Right lobe of liver (tissue), 6 donors: ENCODE results near the gene TMEM50B. TPM values are rescaled to one million over a fixed set of nuclear protein-coding genes. Genes with fewer than 3 reads are reported as not detected.

Experiments
- ATAC-seq, 4 donors: fragments of 200-7000 bp; cut with Tn5 transposase; one replicate each; pipeline ENCODE4 v1.9.1; 2020; ENCODE audit warnings: mild to moderate bottlenecking in 4 of 4, moderate library complexity in 4 of 4
- DNase-seq, 3 donors: peaks; one replicate each; pipeline ENCODE4 v3.0.0-alpha.2; 2020
- H3K27ac ChIP-seq, 3 donors: fragments of 200-600 bp; one replicate each; pipeline ENCODE4 v1.8.0; 2022
- H3K27me3 ChIP-seq, 2 donors: fragments of 200-600 bp; one replicate each; pipeline ENCODE4 v1.8.0; 2022
- H3K36me3 ChIP-seq, 4 donors: fragments of 200-600 bp; sonication (generic) in 1 of 4; one replicate each; pipeline versions ENCODE4 v1.5.1 to v1.8.0; 2017 to 2022; ENCODE audit warnings: control low read depth in 1 of 4
- H3K4me1 ChIP-seq, 4 donors: fragments of 200-600 bp; sonication (generic) in 1 of 4; one replicate each; pipeline versions ENCODE4 v1.5.1 to v1.8.0; 2017 to 2022; ENCODE audit warnings: control low read depth in 1 of 4
- H3K4me3 ChIP-seq, 3 donors: fragments of 200-600 bp; one replicate each; pipeline ENCODE4 v1.8.0; 2022
- H3K9me3 ChIP-seq, 4 donors: fragments of 200-600 bp; sonication (generic) in 1 of 4; one replicate each; pipeline versions ENCODE4 v1.5.1 to v1.8.0; 2017 to 2022; ENCODE audit warnings: control low read depth in 1 of 4
- POLR2A ChIP-seq: fragments of 450-650 bp; IDR thresholded peaks from one replicate; pipeline ENCODE4 v1.6.1; 2017; ENCODE audit warnings: antibody characterized with exemption, mild to moderate bottlenecking
- WGBS: methylation state at CpG from one replicate; pipeline ENCODE4 v1.1.6; 2018; ENCODE audit warnings: low coverage, low lambda C conversion rate; ENCODE audit not compliant: insufficient coverage; ENCODE audit errors: missing lambda C conversion rate; 5-methylcytosine and 5-hydroxymethylcytosine counted together
- intact Hi-C, 2 donors: fragments of 100-400 bp; cut with DNase I; formaldehyde crosslinking; loops; one replicate each; pipeline versions ENCODE4 v1.11.2 to v1.14.1; 2022
- total RNA-seq, 6 experiments: library from RNA; depleted of rRNA in 2 of 6; stranded (reverse); fragments of >200 nt in 2 of 6; fragmentation: NEBNext Ultra II Directional in 3 of 6; extraction: Animal tissue kit (Norgen Biotek cat#: 25700) in 3 of 6; gene quantifications; one replicate each; pipeline versions ENCODE4 v1.1.0 to v1.2.4, GENCODE V29; 2016 to 2023
- TF ChIP-seq, protein P1 (sequence below), 4 donors: fragments of 200-600 bp in 3 of 4; fragments of 450-650 bp in 1 of 4; IDR thresholded peaks; one replicate each; pipeline versions ENCODE4 v1.5.1 to v1.8.0; 2016 to 2022; ENCODE audit warnings: antibody characterized with exemption in 4 of 4, mild to moderate bottlenecking in 2 of 4
- donor health status: DM: no; HTN: yes; CAD: no.
- donor health status: DM: no; HTN: no; CAD: no.
- donor health status: DM: no; HTN: no; CAD: no.
- donor health status: DM: no; HTN: yes; CAD: no.
- donor health status: DM: no; HTN: yes; CAD: no.

The TMEM50B gene
- total RNA-seq, 6 experiments from 2014 or later, result 13.0 to 35.4 (median 20.2) TPM

DNA sequence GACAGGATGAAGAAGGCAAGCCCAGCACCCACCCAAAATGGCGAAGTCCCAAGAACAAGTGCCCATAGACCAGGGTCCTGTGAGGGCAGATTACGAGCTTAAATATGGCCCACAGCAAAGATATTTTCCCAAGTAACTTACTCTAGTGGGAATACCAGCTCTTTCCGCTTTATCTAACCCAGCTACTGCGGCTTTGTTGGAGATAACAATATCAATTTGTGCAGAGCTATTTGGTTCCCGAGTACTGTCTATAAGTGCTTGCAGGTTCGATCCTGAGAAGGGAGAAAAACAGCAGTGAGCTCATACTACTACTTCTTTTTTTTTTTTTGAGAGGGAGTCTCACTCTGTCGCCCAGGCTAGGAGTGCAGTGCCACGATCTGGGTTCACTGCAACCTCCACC lies 26.1 kb upstream of the TMEM50B start:
- Histone ChIP-seq H3K27me3 (no peaks in the 10 kb centered on the region), H3K36me3 (peaks cover 0 to 57% (median 10%) of the 10 kb centered on the region in 4 donors), H3K27ac (no peak overlapping the region), H3K9me3 (no peaks in the 10 kb centered on the region), H3K4me3 (no peak overlapping the region), H3K4me1 (no peaks in the 10 kb centered on the region)
- intact Hi-C loops, result no loop called here
- DNase-seq, result no peak
- no peak for TF ChIP-seq POLR2A
- TF ChIP-seq, protein P1, sequence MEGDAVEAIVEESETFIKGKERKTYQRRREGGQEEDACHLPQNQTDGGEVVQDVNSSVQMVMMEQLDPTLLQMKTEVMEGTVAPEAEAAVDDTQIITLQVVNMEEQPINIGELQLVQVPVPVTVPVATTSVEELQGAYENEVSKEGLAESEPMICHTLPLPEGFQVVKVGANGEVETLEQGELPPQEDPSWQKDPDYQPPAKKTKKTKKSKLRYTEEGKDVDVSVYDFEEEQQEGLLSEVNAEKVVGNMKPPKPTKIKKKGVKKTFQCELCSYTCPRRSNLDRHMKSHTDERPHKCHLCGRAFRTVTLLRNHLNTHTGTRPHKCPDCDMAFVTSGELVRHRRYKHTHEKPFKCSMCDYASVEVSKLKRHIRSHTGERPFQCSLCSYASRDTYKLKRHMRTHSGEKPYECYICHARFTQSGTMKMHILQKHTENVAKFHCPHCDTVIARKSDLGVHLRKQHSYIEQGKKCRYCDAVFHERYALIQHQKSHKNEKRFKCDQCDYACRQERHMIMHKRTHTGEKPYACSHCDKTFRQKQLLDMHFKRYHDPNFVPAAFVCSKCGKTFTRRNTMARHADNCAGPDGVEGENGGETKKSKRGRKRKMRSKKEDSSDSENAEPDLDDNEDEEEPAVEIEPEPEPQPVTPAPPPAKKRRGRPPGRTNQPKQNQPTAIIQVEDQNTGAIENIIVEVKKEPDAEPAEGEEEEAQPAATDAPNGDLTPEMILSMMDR (IDR thresholded peaks at IDR 0.05), result no peak
- no peak for ATAC-seq
- WGBS, result 86% methylated on average over 4 of the region's 8 CpGs

DNA sequence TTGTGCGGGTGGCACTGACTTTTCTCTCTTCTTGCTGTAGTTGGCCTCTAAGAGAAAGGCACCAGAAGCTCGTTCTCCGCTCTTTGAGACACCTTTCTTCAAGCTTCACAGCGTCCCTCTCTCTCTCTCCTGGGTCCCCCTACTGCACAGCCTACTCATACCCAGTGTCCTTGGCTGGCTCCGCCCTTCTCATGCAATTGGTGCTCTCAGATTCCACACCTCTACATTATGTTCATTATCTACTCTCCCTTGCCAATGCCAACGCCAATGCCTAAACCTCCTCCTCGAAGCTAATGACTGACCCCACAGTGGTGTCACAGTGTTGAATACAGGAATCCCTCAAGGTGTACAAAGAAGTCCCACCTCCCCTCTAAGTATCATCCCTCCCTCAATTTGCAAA lies 16.6 kb upstream of the TMEM50B start:
- H3K4me1 ChIP-seq, result peaks cover 0 to 4% (median 0%) of the 10 kb centered on the region in 4 donors
- no peaks in the 10 kb centered on the region for H3K9me3 ChIP-seq
- TF ChIP-seq POLR2A, result no peak
- TF ChIP-seq, protein P1 (IDR thresholded peaks at IDR 0.05), result no peak
- DNase-seq, result no peak
- no peaks in the 10 kb centered on the region for H3K27me3 ChIP-seq
- 46% methylated on average over 5 of the region's 7 CpGs for WGBS
- H3K4me3 ChIP-seq, result no peak overlapping the region
- H3K27ac ChIP-seq, result no peak overlapping the region
- no peak for ATAC-seq
- intact Hi-C loops, result no loop called here
- no peaks in the 10 kb centered on the region for H3K36me3 ChIP-seq

DNA sequence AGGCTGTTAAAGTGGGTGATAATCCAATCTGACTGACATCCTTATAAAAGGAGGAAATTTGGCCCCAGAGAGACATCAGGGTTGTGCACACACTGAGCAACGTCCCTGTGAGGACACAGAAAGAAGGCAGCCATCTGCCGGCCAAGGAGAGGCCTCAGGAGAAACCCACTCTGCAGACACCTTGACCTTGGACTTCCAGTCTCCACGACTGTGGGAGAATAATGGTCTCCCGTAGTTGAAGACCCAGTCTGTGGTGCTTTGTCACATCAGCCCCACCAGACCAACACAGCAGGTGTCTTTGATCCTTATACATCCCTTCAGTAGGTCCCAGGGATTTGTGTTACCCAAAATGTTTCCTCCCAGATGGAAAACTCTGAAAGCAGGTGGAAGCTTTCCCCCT lies 16.0 kb upstream of the TMEM50B start:
- Histone ChIP-seq H3K9me3 (no peaks in the 10 kb centered on the region), H3K36me3 (no peaks in the 10 kb centered on the region), H3K27ac (no peak overlapping the region), H3K4me3 (no peak overlapping the region), H3K27me3 (no peaks in the 10 kb centered on the region), H3K4me1 (peaks cover 0 to 7% (median 0%) of the 10 kb centered on the region in 4 donors)
- ATAC-seq (no peak), DNase-seq (no peak)
- TF ChIP-seq POLR2A, result no peak
- TF ChIP-seq, protein P1 (IDR thresholded peaks at IDR 0.05), result no peak
- WGBS, result 14% methylated on average over 2 of the region's 4 CpGs
- intact Hi-C loops, result no loop called here

DNA sequence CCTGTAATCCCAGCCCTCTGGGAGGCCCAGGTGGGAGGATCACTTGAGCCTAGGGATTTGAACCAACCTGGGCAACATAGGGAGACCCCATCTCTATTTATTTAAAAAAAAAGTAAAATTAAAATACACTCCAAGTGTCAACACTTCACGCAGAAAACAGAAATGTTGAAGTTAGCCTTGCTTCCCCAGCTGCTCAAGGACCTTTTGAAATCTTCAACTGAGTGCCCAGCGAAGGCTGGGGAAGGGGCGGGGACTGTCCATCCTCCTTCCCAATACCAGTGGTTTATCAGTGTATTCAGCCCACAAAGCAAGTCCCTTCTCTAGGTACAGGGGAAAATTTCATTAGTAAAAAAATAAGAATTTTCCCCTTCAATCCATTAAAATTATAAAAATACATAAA lies 14.0 kb upstream of the TMEM50B start:
- H3K36me3 ChIP-seq, result no peaks in the 10 kb centered on the region
- TF ChIP-seq, protein P1 (IDR thresholded peaks at IDR 0.05), result no peak
- TF ChIP-seq POLR2A, result no peak
- no peaks in the 10 kb centered on the region for H3K27me3 ChIP-seq
- DNase-seq (no peak), ATAC-seq (no peak)
- no peak overlapping the region for H3K4me3 ChIP-seq
- H3K9me3 ChIP-seq, result no peaks in the 10 kb centered on the region
- H3K4me1 ChIP-seq, result peaks cover 0 to 8% (median 0%) of the 10 kb centered on the region in 4 donors
- 64% methylated on average over 3 of the region's 3 CpGs for WGBS
- no peak overlapping the region for H3K27ac ChIP-seq
- intact Hi-C loops, result no loop called here

DNA sequence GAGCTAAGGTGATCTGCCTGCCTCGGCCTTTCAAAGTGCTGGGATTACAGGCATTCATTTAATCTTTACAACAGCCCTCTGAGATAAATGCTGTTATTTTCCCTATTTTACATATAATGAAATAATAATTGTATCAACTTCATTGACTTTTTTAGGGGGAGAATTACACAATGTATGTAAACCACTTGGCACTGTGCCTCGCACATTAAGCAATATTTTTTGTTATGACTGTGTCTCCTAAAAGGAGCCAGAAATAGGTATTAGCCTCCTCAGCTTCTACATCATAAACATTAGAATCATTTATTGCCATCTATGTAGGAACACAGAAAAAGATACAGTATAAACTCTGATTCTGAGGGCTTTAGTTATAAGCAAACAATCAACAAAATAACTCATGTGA lies 12.8 kb upstream of the TMEM50B start:
- DNase-seq (no peak), ATAC-seq (no peak)
- H3K27ac ChIP-seq, result no peak overlapping the region
- H3K9me3 ChIP-seq, result no peaks in the 10 kb centered on the region
- H3K27me3 ChIP-seq, result no peaks in the 10 kb centered on the region
- H3K4me3 ChIP-seq, result no peak overlapping the region
- H3K4me1 ChIP-seq, result peaks cover 0 to 8% (median 0%) of the 10 kb centered on the region in 4 donors
- no peak for TF ChIP-seq POLR2A
- TF ChIP-seq, protein P1 (IDR thresholded peaks at IDR 0.05), result no peak
- WGBS, result 43% methylated on average over 2 of the region's 2 CpGs
- H3K36me3 ChIP-seq, result no peaks in the 10 kb centered on the region
- intact Hi-C loops, result no loop called here
